Neutrophil (primary cell): ENCODE measurements around the gene NAGLU.

Experiments used
- H3K27ac ChIP-seq: fragments of 200-600 bp; sonication (generic); 2 replicates; pipeline ENCODE4 v1.5.1; 2016; ENCODE audit warnings: mild to moderate bottlenecking, moderate library complexity
- H3K27me3 ChIP-seq: fragments of 200-600 bp; sonication (generic); 2 replicates; pipeline ENCODE4 v1.6.0; 2016; ENCODE audit warnings: mild to moderate bottlenecking
- H3K36me3 ChIP-seq: fragments of 200-600 bp; sonication (generic); 2 replicates; pipeline ENCODE4 v1.5.1; 2017
- H3K4me1 ChIP-seq, 2 experiments: fragments of 200-600 bp in 1 of 2; sonication (generic) in 1 of 2; 1 replicate in 1 of 2; 2 replicates in 1 of 2; pipeline versions ENCODE4 v1.5.1 to v1.6.1; 2013 to 2016; ENCODE audit warnings: low read depth in 1 of 2, low read length in 1 of 2, mild to moderate bottlenecking in 1 of 2, moderate library complexity in 1 of 2; ENCODE audit not compliant: control insufficient read depth in 1 of 2, insufficient read depth in 1 of 2
- H3K4me3 ChIP-seq, 2 experiments: fragments of 200-600 bp in 1 of 2; sonication (generic) in 1 of 2; 1 replicate in 1 of 2; 2 replicates in 1 of 2; pipeline ENCODE4 v1.5.1; 2013 to 2016; ENCODE audit warnings: low read depth in 1 of 2, low read length in 1 of 2, mild to moderate bottlenecking in 1 of 2, moderate library complexity in 1 of 2
- H3K9me3 ChIP-seq: fragments of 200-600 bp; sonication (generic); 2 replicates; pipeline ENCODE4 v1.5.1; 2016
- CTCF ChIP-seq: fragments of 200-600 bp; sonication (generic); IDR thresholded peaks from 2 replicates; pipeline ENCODE4 v1.5.1; 2016; ENCODE audit warnings: antibody characterized with exemption

Gene NAGLU

GRCh38 chr17:42502091-42502490, 34.0 kb upstream of the NAGLU start:
- peaks cover 99% of the 10 kb centered on the region for H3K36me3 ChIP-seq
- no peaks in the 10 kb centered on the region for H3K4me1 ChIP-seq
- no peak for TF ChIP-seq CTCF
- no peak overlapping the region for H3K27ac ChIP-seq
- no peaks in the 10 kb centered on the region for H3K9me3 ChIP-seq
- no peaks in the 10 kb centered on the region for H3K27me3 ChIP-seq
- H3K4me3 ChIP-seq = no peak overlapping the region

GRCh38 chr17:42502926-42503325, 33.1 kb upstream of the NAGLU start:
- H3K9me3 ChIP-seq = no peaks in the 10 kb centered on the region
- no peak overlapping the region for H3K27ac ChIP-seq
- no peak for TF ChIP-seq CTCF
- no peak overlapping the region for H3K4me3 ChIP-seq
- H3K36me3 ChIP-seq = peaks cover 100% of the 10 kb centered on the region
- no peaks in the 10 kb centered on the region for H3K4me1 ChIP-seq
- no peaks in the 10 kb centered on the region for H3K27me3 ChIP-seq

GRCh38 chr17:42507671-42508070, 28.4 kb upstream of the NAGLU start:
- Histone ChIP-seq H3K4me3 (no peak overlapping the region), H3K27me3 (no peaks in the 10 kb centered on the region), H3K4me1 (no peaks in the 10 kb centered on the region), H3K27ac (no peak overlapping the region), H3K36me3 (peaks cover 99% of the 10 kb centered on the region), H3K9me3 (no peaks in the 10 kb centered on the region)
- no peak for TF ChIP-seq CTCF

- TF ChIP-seq CTCF = no peak
Measured at GRCh38 chr17:42508426-42509165, 27.4 kb upstream of the NAGLU start.

GRCh38 chr17:42509409-42509808, 26.6 kb upstream of the NAGLU start:
- no peak overlapping the region for H3K27ac ChIP-seq

More at GRCh38 chr17:42508426-42509165, 27.4 kb upstream of the NAGLU start:
- H3K36me3 ChIP-seq = peaks cover 97% of the 10 kb centered on the region
- no peaks in the 10 kb centered on the region for H3K9me3 ChIP-seq
- H3K4me3 ChIP-seq = no peak overlapping the region
- H3K4me1 ChIP-seq = no peaks in the 10 kb centered on the region
- no peak overlapping the region for H3K27ac ChIP-seq
- no peaks in the 10 kb centered on the region for H3K27me3 ChIP-seq

More at GRCh38 chr17:42509409-42509808, 26.6 kb upstream of the NAGLU start:
- no peak for TF ChIP-seq CTCF
- H3K27me3 ChIP-seq = no peaks in the 10 kb centered on the region
- H3K4me1 ChIP-seq = no peaks in the 10 kb centered on the region
- no peak overlapping the region for H3K4me3 ChIP-seq
- no peaks in the 10 kb centered on the region for H3K9me3 ChIP-seq
- peaks cover 97% of the 10 kb centered on the region for H3K36me3 ChIP-seq
